OCI-LY3 (cell line): ENCODE data around the gene POLR1C.

ENCODE experiments used
- H2AFZ ChIP-seq: fragments of 200-600, 300-600 bp; shearing (Covaris generic); 2 replicates; pipeline ENCODE4 v1.6.0; 2014; ENCODE audit warnings: antibody characterized with exemption, low read depth, low read length
- H3K27ac ChIP-seq: fragments of 200-600, 300-600 bp; sonication (generic); 2 replicates; pipeline ENCODE4 v1.5.1; 2014; ENCODE audit warnings: mild to moderate bottlenecking, low read length, moderate library complexity, mixed read lengths
- H3K27me3 ChIP-seq: fragments of 200-600, 300-600 bp; sonication (generic); 2 replicates; pipeline ENCODE4 v1.6.1; 2014; ENCODE audit warnings: low read depth, low read length, mixed read lengths
- H3K36me3 ChIP-seq: fragments of 200-600, 300-600 bp; sonication (generic); replicated peaks from 2 replicates; pipeline ENCODE3; 2014; ENCODE audit warnings: low read depth, low read length, mixed read lengths
- H3K4me1 ChIP-seq: fragments of 300-600, 200-600 bp; sonication (generic); 2 replicates; pipeline ENCODE4 v1.6.1; 2014; ENCODE audit warnings: low read length, mixed read lengths
- H3K4me2 ChIP-seq: fragments of 200-600, 300-600 bp; sonication (generic); 2 replicates; pipeline ENCODE4 v1.6.1; 2014; ENCODE audit warnings: low read length, mixed read lengths
- H3K4me3 ChIP-seq: fragments of 300-600, 200-600 bp; sonication (generic); 2 replicates; pipeline ENCODE4 v1.5.1; 2014; ENCODE audit warnings: antibody characterized with exemption, mild to moderate bottlenecking, low read length, moderate library complexity
- H3K79me2 ChIP-seq: fragments of 300-600, 200-600 bp; shearing (Covaris generic); 2 replicates; pipeline ENCODE4 v1.6.1; 2014; ENCODE audit warnings: mild to moderate bottlenecking, low read length, mixed read lengths
- H3K9ac ChIP-seq: fragments of 300-600, 200-600 bp; shearing (Covaris generic); 2 replicates; pipeline ENCODE4 v1.6.0; 2014; ENCODE audit warnings: mild to moderate bottlenecking, low read length, moderate library complexity
- H3K9me3 ChIP-seq: fragments of 200-600, 300-600 bp; shearing (Covaris generic); 2 replicates; pipeline ENCODE4 v1.6.1; 2014; ENCODE audit warnings: low read length, mixed read lengths; ENCODE audit not compliant: insufficient read depth
- H4K20me1 ChIP-seq: fragments of 200-600, 300-600 bp; sonication (generic); 2 replicates; pipeline ENCODE4 v1.6.1; 2016; ENCODE audit warnings: low read length, mixed read lengths; ENCODE audit not compliant: insufficient read depth
- CTCF ChIP-seq: fragments of 200-600, 300-600 bp; sonication (generic); IDR thresholded peaks from 2 replicates; pipeline ENCODE4 v1.5.1; 2014; ENCODE audit warnings: antibody characterized with exemption, low read length, low read depth
- EZH2phosphoT487 ChIP-seq: fragments of 200-600 bp; shearing (Covaris generic); IDR thresholded peaks from 2 replicates; pipeline ENCODE4 v1.6.1; 2018; ENCODE audit warnings: antibody characterized with exemption, mixed run types, low read depth

Gene POLR1C

DNA sequence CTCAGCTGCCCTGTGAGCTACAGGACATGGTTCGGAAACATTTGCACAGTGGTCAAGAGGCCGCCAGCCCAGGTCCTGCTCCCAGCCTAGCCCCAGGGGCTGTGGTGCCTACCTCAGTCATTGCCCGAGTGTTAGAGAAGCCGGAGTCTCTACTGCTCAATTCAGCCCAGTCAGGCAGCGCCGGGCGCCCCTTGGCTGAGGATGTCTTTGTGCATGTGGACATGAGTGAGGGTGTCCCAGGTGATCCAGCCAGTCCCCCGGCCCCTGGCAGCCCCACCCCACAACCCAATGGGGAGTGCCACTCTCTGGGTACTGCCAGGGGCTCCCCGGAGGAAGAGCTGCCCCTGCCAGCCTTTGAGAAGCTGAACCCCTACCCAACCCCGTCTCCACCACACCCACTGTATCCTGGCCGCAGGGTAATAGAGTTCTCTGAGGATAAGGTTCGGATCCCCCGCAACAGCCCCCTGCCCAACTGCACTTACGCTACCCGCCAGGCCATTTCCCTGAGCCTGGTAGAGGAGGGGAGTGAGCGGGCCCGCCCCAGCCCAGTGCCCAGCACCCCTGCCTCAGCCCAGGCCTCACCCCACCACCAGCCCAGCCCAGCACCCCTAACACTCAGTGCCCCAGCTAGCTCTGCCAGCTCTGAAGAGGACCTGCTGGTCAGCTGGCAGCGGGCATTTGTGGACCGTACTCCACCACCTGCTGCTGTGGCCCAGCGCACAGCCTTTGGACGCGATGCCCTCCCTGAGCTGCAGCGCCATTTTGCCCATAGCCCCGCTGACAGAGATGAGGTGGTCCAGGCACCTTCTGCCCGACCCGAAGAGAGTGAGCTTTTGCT, 11.9 kb upstream of the POLR1C start:
- H3K36me3 ChIP-seq, result peaks cover 30% of the 10 kb centered on the region
- TF ChIP-seq CTCF, result no peak
- no peak for TF ChIP-seq EZH2phosphoT487
- no peak overlapping the region for H3K27ac ChIP-seq

DNA sequence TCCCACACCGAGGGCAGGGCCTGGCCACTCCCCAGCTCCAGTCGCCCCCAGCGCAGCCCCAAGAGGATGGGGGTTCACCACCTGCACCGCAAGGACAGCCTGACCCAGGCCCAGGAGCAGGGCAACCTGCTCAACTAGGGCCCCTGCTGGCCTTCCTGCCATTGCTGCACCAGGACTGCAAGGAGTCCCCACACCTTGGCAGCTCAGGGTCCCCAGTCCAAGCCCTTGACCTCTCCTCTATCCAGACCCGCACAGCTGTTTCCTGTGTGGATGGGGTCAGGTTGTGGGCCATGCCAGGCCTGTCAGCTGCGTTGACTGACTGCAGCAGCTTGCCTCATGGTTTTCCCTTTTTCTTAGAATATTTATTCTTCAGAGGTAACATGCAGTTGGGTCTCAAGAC, 11.2 kb upstream of the POLR1C start:
- H3K9me3 ChIP-seq, result no peaks in the 10 kb centered on the region
- H3K4me2 ChIP-seq, result no peak overlapping the region
- no peak overlapping the region for H3K4me3 ChIP-seq
- no peak overlapping the region for H2AFZ ChIP-seq
- peaks cover 13% of the 10 kb centered on the region; the same call in 1 of the 2 replicates for H3K4me1 ChIP-seq
- H3K36me3 ChIP-seq, result peaks cover 29% of the 10 kb centered on the region
- no peak overlapping the region for H3K27ac ChIP-seq
- H3K9ac ChIP-seq, result no peak overlapping the region
- no peaks in the 10 kb centered on the region for H3K79me2 ChIP-seq
- H4K20me1 ChIP-seq, result no peaks in the 10 kb centered on the region
- H3K27me3 ChIP-seq, result peaks cover 7% of the 10 kb centered on the region
- TF ChIP-seq CTCF, result no peak
- no peak for TF ChIP-seq EZH2phosphoT487

More for the DNA sequence above, 11.9 kb upstream of the POLR1C start:
- H3K9ac ChIP-seq, result no peak overlapping the region
- no peak overlapping the region for H3K4me2 ChIP-seq
- H3K9me3 ChIP-seq, result no peaks in the 10 kb centered on the region
- peaks cover 7% of the 10 kb centered on the region for H3K27me3 ChIP-seq
- H3K79me2 ChIP-seq, result no peaks in the 10 kb centered on the region
- peaks cover 13% of the 10 kb centered on the region; the same call in 1 of the 2 replicates for H3K4me1 ChIP-seq
- H3K4me3 ChIP-seq, result no peak overlapping the region
- no peaks in the 10 kb centered on the region for H4K20me1 ChIP-seq
- H2AFZ ChIP-seq, result no peak overlapping the region

DNA sequence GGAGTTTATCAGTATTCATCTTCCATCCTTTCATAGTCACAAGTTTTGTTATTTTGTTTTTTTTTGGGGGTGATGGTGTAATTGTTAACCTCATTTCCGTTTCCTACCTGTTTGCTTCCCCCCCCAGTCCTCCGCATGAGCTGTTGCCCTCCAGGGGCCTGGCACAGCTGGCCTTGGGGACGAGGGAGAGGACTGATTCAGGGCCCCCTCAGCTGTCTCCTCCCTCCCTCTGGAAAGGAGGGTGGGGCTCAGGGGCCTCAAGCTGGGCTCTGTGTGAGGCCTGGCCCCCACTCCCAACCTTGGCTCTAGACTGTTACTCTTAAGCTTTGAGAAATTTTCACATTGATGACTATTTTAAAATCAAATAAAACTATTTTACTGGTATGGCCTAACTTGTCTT, 10.7 kb upstream of the POLR1C start:
- Histone ChIP-seq H3K79me2 (no peaks in the 10 kb centered on the region), H3K4me1 (peaks cover 13% of the 10 kb centered on the region; the same call in 1 of the 2 replicates), H3K36me3 (peaks cover 25% of the 10 kb centered on the region), H3K4me3 (no peak overlapping the region), H3K9me3 (no peaks in the 10 kb centered on the region), H4K20me1 (no peaks in the 10 kb centered on the region), H2AFZ (no peak overlapping the region), H3K9ac (no peak overlapping the region), H3K27me3 (peaks cover 7% of the 10 kb centered on the region), H3K4me2 (no peak overlapping the region), H3K27ac (no peak overlapping the region)
- TF ChIP-seq EZH2phosphoT487 (no peak), CTCF (no peak)

DNA sequence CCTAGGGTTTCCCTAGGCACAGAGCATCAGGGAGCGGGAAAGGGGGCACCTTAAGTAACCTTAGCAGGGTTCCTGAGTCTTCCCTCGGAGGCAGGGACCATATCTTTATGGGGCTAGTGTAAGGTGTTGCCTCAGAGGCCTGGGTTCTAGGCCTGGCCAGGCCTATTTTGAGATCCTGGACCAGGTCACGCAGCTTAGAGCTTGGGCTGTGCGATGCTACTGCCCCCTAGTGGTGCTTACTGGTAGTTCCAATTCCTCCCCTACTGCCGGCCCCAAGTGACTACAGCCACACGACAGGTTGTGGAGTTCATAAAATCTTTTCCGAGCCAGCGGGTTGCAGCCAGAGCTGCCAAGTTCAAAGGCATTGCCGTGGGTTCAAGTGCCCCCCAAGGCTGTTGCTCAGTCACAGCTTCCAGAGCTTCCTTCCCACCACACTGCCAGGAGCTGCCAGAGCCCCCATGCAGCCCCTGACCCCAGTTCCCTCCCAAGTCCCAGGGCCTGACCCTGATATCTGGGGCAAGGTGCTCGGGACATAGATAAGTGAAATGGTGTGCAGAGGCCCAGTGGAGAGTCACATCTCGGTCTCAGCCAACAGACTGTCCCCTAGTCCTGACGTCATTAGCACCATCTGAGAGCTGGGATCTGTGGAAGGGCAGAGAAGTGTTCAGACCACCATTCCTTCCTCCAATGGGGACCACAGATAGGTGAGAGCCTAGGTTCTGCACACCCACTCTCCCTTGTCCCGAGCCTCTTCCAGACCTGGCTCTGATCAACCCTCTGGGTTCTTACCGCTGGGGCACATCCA, 10.0 kb upstream of the POLR1C start:
- H4K20me1 ChIP-seq, result no peaks in the 10 kb centered on the region
- peaks cover 13% of the 10 kb centered on the region; the same call in 1 of the 2 replicates for H3K4me1 ChIP-seq
- H3K4me2 ChIP-seq, result no peak overlapping the region
- H3K4me3 ChIP-seq, result no peak overlapping the region
- peaks cover 7% of the 10 kb centered on the region for H3K27me3 ChIP-seq
- H3K79me2 ChIP-seq, result no peaks in the 10 kb centered on the region
- peaks cover 28% of the 10 kb centered on the region for H3K36me3 ChIP-seq
- no peak overlapping the region for H3K9ac ChIP-seq
- no peak overlapping the region for H3K27ac ChIP-seq
- no peaks in the 10 kb centered on the region for H3K9me3 ChIP-seq
- H2AFZ ChIP-seq, result no peak overlapping the region
- no peak for TF ChIP-seq EZH2phosphoT487
- TF ChIP-seq CTCF, result peak; percentile 96
